H9 (cell line): ENCODE data around the gene CDADC1. TPM values are rescaled to one million over a fixed set of nuclear protein-coding genes. Genes with fewer than 3 reads are reported as not detected.

Experiments
- DNase-seq: peaks from one replicate; pipeline ENCODE4 v3.0.0-alpha.2; 2017
- H2AFZ ChIP-seq: one replicate; pipeline ENCODE4 v1.6.1; 2013; ENCODE audit warnings: mild to moderate bottlenecking, low read length, control low read depth, moderate library complexity
- H2AK5ac ChIP-seq: 2 replicates; pipeline ENCODE4 v1.6.1; 2013; ENCODE audit warnings: low read length, control low read depth, mixed read lengths; ENCODE audit not compliant: insufficient read length
- H2BK120ac ChIP-seq: one replicate; pipeline ENCODE4 v1.6.1; 2013; ENCODE audit warnings: low read depth, mild to moderate bottlenecking, low read length, control low read depth, inconsistent platforms; ENCODE audit not compliant: poor library complexity, severe bottlenecking
- H2BK12ac ChIP-seq: 2 replicates; pipeline ENCODE4 v1.6.1; 2013; ENCODE audit warnings: low read length, control low read depth, mixed read lengths, low read depth; ENCODE audit not compliant: insufficient read length
- H2BK15ac ChIP-seq: 2 replicates; pipeline ENCODE4 v1.6.1; 2013; ENCODE audit warnings: low read depth, low read length, control low read depth
- H2BK20ac ChIP-seq: one replicate; pipeline ENCODE4 v1.6.1; 2013; ENCODE audit warnings: low read depth, mild to moderate bottlenecking, low read length, control low read depth, inconsistent platforms; ENCODE audit not compliant: poor library complexity, severe bottlenecking
- H2BK5ac ChIP-seq: 2 replicates; pipeline ENCODE4 v1.6.1; 2013; ENCODE audit warnings: low read length, control low read depth, mixed read lengths; ENCODE audit not compliant: insufficient read length
- H3K14ac ChIP-seq: 2 replicates; pipeline ENCODE4 v1.6.1; 2013; ENCODE audit warnings: low read length, control low read depth; ENCODE audit not compliant: insufficient read depth
- H3K18ac ChIP-seq: 2 replicates; pipeline ENCODE4 v1.6.1; 2013; ENCODE audit warnings: low read depth, mild to moderate bottlenecking, mixed read lengths, low read length, control low read depth; ENCODE audit not compliant: insufficient read length
- H3K23ac ChIP-seq: 2 replicates; pipeline ENCODE4 v1.6.1; 2013; ENCODE audit warnings: low read length, control low read depth, mixed read lengths, low read depth; ENCODE audit not compliant: insufficient read length
- H3K23me2 ChIP-seq: 2 replicates; pipeline ENCODE4 v1.6.1; 2013; ENCODE audit warnings: low read depth, mild to moderate bottlenecking, mixed read lengths, low read length, control low read depth; ENCODE audit not compliant: insufficient read length, poor library complexity, severe bottlenecking
- H3K27ac ChIP-seq: 2 replicates; pipeline ENCODE4 v1.5.1; 2013; ENCODE audit warnings: low read length, control low read depth, mixed read lengths, low read depth; ENCODE audit not compliant: insufficient read length
- H3K27me3 ChIP-seq: 2 replicates; pipeline ENCODE4 v1.6.1; 2013; ENCODE audit warnings: low read length, control low read depth, inconsistent platforms; ENCODE audit not compliant: insufficient read depth
- H3K4ac ChIP-seq: 2 replicates; pipeline ENCODE4 v1.6.1; 2013; ENCODE audit warnings: low read depth, mild to moderate bottlenecking, control low read depth, inconsistent platforms, low read length, moderate library complexity
- H3K4me1 ChIP-seq: 2 replicates; pipeline ENCODE4 v1.6.1; 2013; ENCODE audit warnings: low read length, control low read depth, inconsistent platforms; ENCODE audit not compliant: insufficient read depth
- H3K4me2 ChIP-seq: 2 replicates; pipeline ENCODE4 v1.6.1; 2013; ENCODE audit warnings: low read length, control low read depth, mixed read lengths; ENCODE audit not compliant: insufficient read length, insufficient read depth
- H3K56ac ChIP-seq: 2 replicates; pipeline ENCODE4 v1.6.1; 2013; ENCODE audit warnings: low read depth, mild to moderate bottlenecking, mixed read lengths, low read length, control low read depth; ENCODE audit not compliant: insufficient read length
- H3K79me1 ChIP-seq: 2 replicates; pipeline ENCODE4 v1.6.1; 2013; ENCODE audit warnings: low read depth, mild to moderate bottlenecking, moderate library complexity, low read length, control low read depth, inconsistent platforms; ENCODE audit not compliant: insufficient read depth, poor library complexity, severe bottlenecking
- H3K79me2 ChIP-seq: 2 replicates; pipeline ENCODE4 v1.6.1; 2013; ENCODE audit warnings: low read length, control low read depth, inconsistent platforms; ENCODE audit not compliant: insufficient read depth
- H3K9ac ChIP-seq: 2 replicates; pipeline ENCODE4 v1.6.1; 2013; ENCODE audit warnings: low read length, control low read depth, mixed read lengths; ENCODE audit not compliant: insufficient read length; ENCODE audit errors: extremely low read depth
- H3K9me3 ChIP-seq: one replicate; pipeline ENCODE4 v1.6.1; 2013; ENCODE audit warnings: low read depth, low read length, inconsistent platforms; ENCODE audit not compliant: control insufficient read depth
- H3T11ph ChIP-seq: one replicate; pipeline ENCODE4 v1.6.1; 2013; ENCODE audit warnings: mild to moderate bottlenecking, low read length, control low read depth, inconsistent platforms
- H4K20me1 ChIP-seq: one replicate; pipeline ENCODE4 v1.6.1; 2013; ENCODE audit not compliant: control insufficient read depth, insufficient read length, insufficient read depth
- H4K5ac ChIP-seq: 2 replicates; pipeline ENCODE4 v1.6.1; 2013; ENCODE audit warnings: low read depth, mild to moderate bottlenecking, mixed read lengths, low read length, control low read depth; ENCODE audit not compliant: insufficient read length
- H4K8ac ChIP-seq: replicated peaks from 2 replicates; pipeline ENCODE4 v1.6.1; 2013; ENCODE audit warnings: low read length, control low read depth, mixed read lengths, low read depth; ENCODE audit not compliant: insufficient read length
- H4K91ac ChIP-seq: 2 replicates; pipeline ENCODE4 v1.6.1; 2013; ENCODE audit warnings: low read depth, mild to moderate bottlenecking, moderate library complexity, mixed read lengths, low read length, control low read depth; ENCODE audit not compliant: insufficient read length
- H3K27ac Mint-ChIP-seq, 3 experiments: 2 replicates in 2 of 3; 3 replicates in 1 of 3; pipeline ENCODE4 v1.8.0; 2020 to 2021; ENCODE audit warnings: mixed read lengths in 3 of 3, mild to moderate bottlenecking in 1 of 3, moderate library complexity in 1 of 3
- H3K27me3 Mint-ChIP-seq: 2 replicates; pipeline ENCODE4 v1.8.0; 2021; ENCODE audit warnings: low read depth, mild to moderate bottlenecking, moderate library complexity, mixed read lengths
- H3K36me3 Mint-ChIP-seq, 3 experiments: 2 replicates in 2 of 3; 3 replicates in 1 of 3; pipeline ENCODE4 v1.8.0; 2020 to 2021; ENCODE audit warnings: low read depth in 3 of 3, mixed read lengths in 3 of 3; ENCODE audit not compliant: insufficient read depth in 1 of 3
- H3K4me1 Mint-ChIP-seq, 2 experiments: 2 replicates each; pipeline ENCODE4 v1.8.0; 2020; ENCODE audit warnings: mixed read lengths in 2 of 2
- H3K4me3 Mint-ChIP-seq, 2 experiments: 2 replicates in 1 of 2; 3 replicates in 1 of 2; pipeline ENCODE4 v1.8.0; 2020 to 2021; ENCODE audit warnings: mild to moderate bottlenecking in 2 of 2, mixed read lengths in 2 of 2, moderate library complexity in 1 of 2
- H3K9me3 Mint-ChIP-seq, 2 experiments: 2 replicates in 1 of 2; 3 replicates in 1 of 2; pipeline ENCODE4 v1.8.0; 2020; ENCODE audit warnings: mild to moderate bottlenecking in 2 of 2, mixed read lengths in 2 of 2, moderate library complexity in 1 of 2
- WGBS: extraction: QIAGEN DNeasy Blood & Tissue Kit; methylation state at CpG from one replicate; pipeline ENCODE4 v1.1.7; 2013; ENCODE audit warnings: missing lambda C conversion rate, low lambda C conversion rate, mixed read lengths; ENCODE audit not compliant: insufficient read length; ENCODE audit errors: extremely low coverage; 5-methylcytosine and 5-hydroxymethylcytosine counted together
- total RNA-seq: library from RNA; stranded (reverse); gene quantifications from 2 replicates; pipeline ENCODE4 v1.2.1, GENCODE V29; 2021
- TF ChIP-seq, protein P1 (sequence below): fragments of 200-600 bp; sonication (generic); conservative IDR thresholded peaks from 3 replicates; pipeline ENCODE4 v1.8.0; 2021; ENCODE audit warnings: antibody characterized with exemption, mild to moderate bottlenecking

Gene CDADC1
- total RNA-seq, 1 experiment from 2014 or later = 4.9 TPM

DNA sequence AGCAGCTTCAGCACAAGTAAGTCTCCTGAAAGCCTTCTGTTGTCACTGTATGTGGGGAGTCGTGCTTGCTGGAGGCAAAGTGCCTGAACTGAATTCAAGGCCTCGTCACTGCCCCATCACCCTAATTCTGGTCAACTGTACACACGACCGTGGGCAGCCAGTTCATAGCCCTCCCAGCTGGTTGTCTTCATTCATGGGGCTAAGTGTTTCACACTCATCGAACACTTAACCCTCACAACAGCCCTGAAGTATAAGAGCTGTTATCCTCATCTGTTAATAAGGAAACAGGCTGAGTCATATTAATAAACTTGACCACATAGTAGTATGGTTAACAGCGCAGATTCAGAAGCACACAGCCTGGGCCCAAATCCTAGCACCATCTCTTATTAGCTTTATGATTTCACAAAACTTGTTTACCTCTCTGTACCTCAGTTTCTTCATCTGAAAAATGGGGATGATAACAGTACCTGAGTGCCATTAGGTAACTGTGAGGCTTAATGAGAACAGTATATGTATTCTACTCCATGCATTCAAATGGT lies 66.7 kb downstream of the CDADC1 start:
- no peak overlapping the region for H3K18ac ChIP-seq
- H3K36me3 Mint-ChIP-seq = no peaks in the 10 kb centered on the region
- no peak overlapping the region for H3K4me2 ChIP-seq
- H4K5ac ChIP-seq = no peak overlapping the region
- no peak overlapping the region for H2BK5ac ChIP-seq
- no peaks in the 10 kb centered on the region for H3K4me1 ChIP-seq
- H3K9ac ChIP-seq = no peak overlapping the region
- no peak overlapping the region for H2BK12ac ChIP-seq
- H2AK5ac ChIP-seq = no peak overlapping the region
- no peak overlapping the region for H3K27ac ChIP-seq
- H3T11ph ChIP-seq = no peak overlapping the region
- no peak overlapping the region for H3K56ac ChIP-seq
- no peaks in the 10 kb centered on the region for H4K20me1 ChIP-seq
- H3K9me3 Mint-ChIP-seq = no peaks in the 10 kb centered on the region
- H3K79me2 ChIP-seq = no peaks in the 10 kb centered on the region
- no peak overlapping the region for H4K8ac ChIP-seq
- H4K91ac ChIP-seq = no peak overlapping the region
- no CpG with 5 or more reads among the region's 6 CpGs for WGBS
- H2BK120ac ChIP-seq = no peak overlapping the region
- no peaks in the 10 kb centered on the region for H3K27me3 Mint-ChIP-seq
- H3K23ac ChIP-seq = no peak overlapping the region
- peak overlapping the region in 1 of 3 experiments; percentile 24; a peak in 1 of 7 replicates for H3K27ac Mint-ChIP-seq
- no peak overlapping the region for H2AFZ ChIP-seq
- H3K79me1 ChIP-seq = no peaks in the 10 kb centered on the region
- H3K14ac ChIP-seq = no peak overlapping the region; the same call in 1 of the 2 replicates
- H3K27me3 ChIP-seq = no peaks in the 10 kb centered on the region
- H3K4me1 Mint-ChIP-seq = peaks cover 3 to 9% of the 10 kb centered on the region in 2 experiments; a peak in 3 of 4 replicates
- TF ChIP-seq, protein P1, sequence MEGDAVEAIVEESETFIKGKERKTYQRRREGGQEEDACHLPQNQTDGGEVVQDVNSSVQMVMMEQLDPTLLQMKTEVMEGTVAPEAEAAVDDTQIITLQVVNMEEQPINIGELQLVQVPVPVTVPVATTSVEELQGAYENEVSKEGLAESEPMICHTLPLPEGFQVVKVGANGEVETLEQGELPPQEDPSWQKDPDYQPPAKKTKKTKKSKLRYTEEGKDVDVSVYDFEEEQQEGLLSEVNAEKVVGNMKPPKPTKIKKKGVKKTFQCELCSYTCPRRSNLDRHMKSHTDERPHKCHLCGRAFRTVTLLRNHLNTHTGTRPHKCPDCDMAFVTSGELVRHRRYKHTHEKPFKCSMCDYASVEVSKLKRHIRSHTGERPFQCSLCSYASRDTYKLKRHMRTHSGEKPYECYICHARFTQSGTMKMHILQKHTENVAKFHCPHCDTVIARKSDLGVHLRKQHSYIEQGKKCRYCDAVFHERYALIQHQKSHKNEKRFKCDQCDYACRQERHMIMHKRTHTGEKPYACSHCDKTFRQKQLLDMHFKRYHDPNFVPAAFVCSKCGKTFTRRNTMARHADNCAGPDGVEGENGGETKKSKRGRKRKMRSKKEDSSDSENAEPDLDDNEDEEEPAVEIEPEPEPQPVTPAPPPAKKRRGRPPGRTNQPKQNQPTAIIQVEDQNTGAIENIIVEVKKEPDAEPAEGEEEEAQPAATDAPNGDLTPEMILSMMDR = no peak
- no peak overlapping the region for H3K4me3 Mint-ChIP-seq
- H3K4ac ChIP-seq = no peak overlapping the region
- H2BK20ac ChIP-seq = no peak overlapping the region
- H3K23me2 ChIP-seq = no peaks in the 10 kb centered on the region
- no peak for DNase-seq
- H3K9me3 ChIP-seq = no peaks in the 10 kb centered on the region
- no peak overlapping the region for H2BK15ac ChIP-seq
